ENCODE results near the gene ADARB1.

DNA sequence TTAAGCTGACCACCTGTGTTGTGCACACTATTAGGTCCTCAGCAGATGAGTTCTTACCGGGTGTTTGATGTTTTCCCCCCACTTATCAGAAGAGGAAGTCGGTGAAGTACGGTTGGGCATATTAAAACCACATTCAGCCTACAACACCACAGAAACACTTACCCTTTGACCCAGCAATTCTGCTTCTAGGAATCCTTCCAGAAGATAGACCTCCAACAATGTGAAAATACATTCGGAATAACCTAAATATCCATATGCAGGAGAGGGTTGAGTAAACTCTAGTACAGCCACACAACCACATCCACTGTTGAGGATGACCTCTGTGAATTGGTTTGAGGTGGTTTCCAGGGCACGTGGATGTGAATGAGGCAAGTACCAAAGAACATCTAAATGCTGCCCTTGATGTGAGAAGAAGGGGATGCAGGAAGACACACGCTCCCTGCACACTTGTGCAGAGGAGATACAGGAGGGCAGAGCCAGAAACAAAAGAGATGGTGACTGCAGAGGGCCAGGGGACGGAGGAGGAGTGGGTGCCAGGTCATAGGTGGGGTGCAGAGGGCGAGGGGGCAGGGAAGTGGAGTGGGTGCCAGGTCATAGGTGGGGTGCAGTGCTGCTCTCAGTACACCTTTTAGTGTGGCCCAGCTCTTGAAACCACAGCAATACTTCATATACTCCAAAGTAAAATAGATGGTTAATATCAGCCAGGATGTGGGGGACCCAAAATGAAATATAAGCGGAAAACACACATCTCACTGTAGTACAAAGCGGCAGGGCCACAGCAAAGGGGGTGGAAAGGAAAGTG, 12.8 kb downstream of the ADARB1 start:
- TF ChIP-seq, protein P1, sequence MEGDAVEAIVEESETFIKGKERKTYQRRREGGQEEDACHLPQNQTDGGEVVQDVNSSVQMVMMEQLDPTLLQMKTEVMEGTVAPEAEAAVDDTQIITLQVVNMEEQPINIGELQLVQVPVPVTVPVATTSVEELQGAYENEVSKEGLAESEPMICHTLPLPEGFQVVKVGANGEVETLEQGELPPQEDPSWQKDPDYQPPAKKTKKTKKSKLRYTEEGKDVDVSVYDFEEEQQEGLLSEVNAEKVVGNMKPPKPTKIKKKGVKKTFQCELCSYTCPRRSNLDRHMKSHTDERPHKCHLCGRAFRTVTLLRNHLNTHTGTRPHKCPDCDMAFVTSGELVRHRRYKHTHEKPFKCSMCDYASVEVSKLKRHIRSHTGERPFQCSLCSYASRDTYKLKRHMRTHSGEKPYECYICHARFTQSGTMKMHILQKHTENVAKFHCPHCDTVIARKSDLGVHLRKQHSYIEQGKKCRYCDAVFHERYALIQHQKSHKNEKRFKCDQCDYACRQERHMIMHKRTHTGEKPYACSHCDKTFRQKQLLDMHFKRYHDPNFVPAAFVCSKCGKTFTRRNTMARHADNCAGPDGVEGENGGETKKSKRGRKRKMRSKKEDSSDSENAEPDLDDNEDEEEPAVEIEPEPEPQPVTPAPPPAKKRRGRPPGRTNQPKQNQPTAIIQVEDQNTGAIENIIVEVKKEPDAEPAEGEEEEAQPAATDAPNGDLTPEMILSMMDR (IDR thresholded peaks at IDR 0.05): no peak
- TF ChIP-seq POLR2A (IDR thresholded peaks at IDR 0.05) (no peak), EP300 (IDR thresholded peaks at IDR 0.05) (no peak), POLR2AphosphoS5 (IDR thresholded peaks at IDR 0.05) (no peak)

Measured in stomach (tissue), 4 donors.